ENCODE measurements around the gene HLA-DQB1. TPM values are rescaled to one million over a fixed set of nuclear protein-coding genes. Genes with fewer than 3 reads are reported as not detected.
"Not testable (repeated sequence)": the region's sequence is repeated elsewhere in the genome, so short reads cannot be mapped to it uniquely, and the experiment has no call there.

Gene HLA-DQB1
- total RNA-seq, 1 experiment from 2014 or later = 2.1 TPM

DNA sequence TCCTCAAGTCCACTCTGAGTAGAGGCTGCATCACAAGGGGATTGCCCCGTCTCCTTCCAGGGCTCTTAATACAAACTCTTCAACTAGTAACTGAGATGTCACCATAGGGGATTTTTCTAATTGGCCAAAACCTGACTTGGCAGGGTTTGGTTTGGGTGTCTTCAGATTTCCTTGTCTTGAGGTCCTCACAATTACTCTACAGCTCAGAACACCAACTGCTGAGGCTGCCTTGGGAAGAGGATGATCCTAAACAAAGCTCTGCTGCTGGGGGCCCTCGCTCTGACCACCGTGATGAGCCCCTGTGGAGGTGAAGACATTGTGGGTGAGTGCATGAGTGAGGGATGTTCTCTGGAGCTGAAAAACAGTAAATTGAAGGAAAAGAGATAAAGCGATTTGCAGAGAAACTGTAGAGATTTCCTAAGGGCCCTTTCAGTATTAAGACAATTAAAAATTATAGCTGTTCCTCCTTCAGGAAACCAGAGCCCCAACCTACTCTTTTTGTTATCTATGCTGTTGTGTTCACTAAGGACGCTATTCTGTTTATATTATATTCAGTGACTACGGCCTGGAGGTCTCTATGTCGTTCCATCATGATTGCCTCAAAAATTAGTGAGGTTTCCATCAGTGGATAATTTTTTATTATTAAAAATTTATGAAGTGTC, 29.1 kb downstream of the HLA-DQB1 start, which contains the start of gene HLA-DQA1:
Gene HLA-DQA1 (plus strand): TSS at position 188 of the 662 bp plus-strand sequence. CDS start 53 bp downstream, at position 241.
- CTCF ChIA-PET = no interaction called here
- intact Hi-C loops (cut with micrococcal nuclease) = no loop called here
- Histone ChIP-seq H3K27me3 (ENCODE audit: insufficient read depth, low read length) (no peaks in the 10 kb centered on the region), H3K79me2 (ENCODE audit: insufficient read depth, low read length) (no peaks in the 10 kb centered on the region), H3K9me2 (ENCODE audit: insufficient read depth) (no peaks in the 10 kb centered on the region), H3K4me2 (ENCODE audit: low read length) (no peak within 1 kb of the TSS), H3K9me3 (ENCODE audit: control insufficient read depth in 1 of 2, insufficient read depth in 1 of 2, low read depth in 1 of 2, low read length in 2 of 2) (no peaks in the 10 kb centered on the region), H3K4me1 (ENCODE audit: control insufficient read depth in 1 of 2, insufficient read depth in 2 of 2, low read length in 2 of 2) (no peaks in the 10 kb centered on the region), H3K4me3 (replicated peaks in 1 of 2; ENCODE audit: low read depth in 1 of 2, low read length in 2 of 2) (no peak within 1 kb of the TSS), H3K27ac (ENCODE audit: low read depth, low read length) (no peak within 1 kb of the TSS), H3K9ac (ENCODE audit: low read length) (no peak within 1 kb of the TSS), H2AFZ (ENCODE audit: low read depth, low read length, poor library complexity, severe bottlenecking) (no peak within 1 kb of the TSS), H4K20me1 (ENCODE audit: insufficient read depth) (no peaks in the 10 kb centered on the region), H3K36me3 (ENCODE audit: control insufficient read depth in 1 of 2, insufficient read depth in 2 of 2, low read length in 2 of 2) (no peaks in the 10 kb centered on the region)
- BruUV-seq (replicated peaks) = no TSS peak
- RAD21 ChIA-PET (ENCODE audit: low non-redundant PET in 1 of 2, low total read pairs in 2 of 2, uncharacterized antibody in 2 of 2, unreplicated experiment in 2 of 2) = no interaction called here
- TF ChIP-seq EZH2phosphoT487 (IDR thresholded peaks at IDR 0.05; ENCODE audit: borderline replicate concordance) = no peak
- TF ChIP-seq, protein P1, sequence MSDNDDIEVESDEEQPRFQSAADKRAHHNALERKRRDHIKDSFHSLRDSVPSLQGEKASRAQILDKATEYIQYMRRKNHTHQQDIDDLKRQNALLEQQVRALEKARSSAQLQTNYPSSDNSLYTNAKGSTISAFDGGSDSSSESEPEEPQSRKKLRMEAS (IDR thresholded peaks at IDR 0.05) = no peak
- no peak for TF ChIP-seq SIN3A (IDR thresholded peaks at IDR 0.05; ENCODE audit: low read depth)
- no peak for TF ChIP-seq EZH2 (IDR thresholded peaks at IDR 0.05)
- no peak for ATAC-seq
- no peak for DNase-seq (ENCODE audit: low read depth, low spot score)
- POLR2A ChIA-PET = no interaction called here

- ChIA-PET CTCF (no interaction called here), RAD21 (ENCODE audit: low non-redundant PET in 1 of 2, low total read pairs in 2 of 2, uncharacterized antibody in 2 of 2, unreplicated experiment in 2 of 2) (no interaction called here), POLR2A (no interaction called here)
- TF ChIP-seq ZNF274 (IDR thresholded peaks at IDR 0.05; ENCODE audit: low read depth, low read length) (no peak), EZH2phosphoT487 (IDR thresholded peaks at IDR 0.05; ENCODE audit: borderline replicate concordance) (no peak), JUND (IDR thresholded peaks at IDR 0.05) (no peak), SIN3A (IDR thresholded peaks at IDR 0.05; ENCODE audit: low read depth) (no peak)
- no peaks in the 10 kb centered on the region for H3K79me2 ChIP-seq (ENCODE audit: insufficient read depth, low read length)
- H2AFZ ChIP-seq (ENCODE audit: low read depth, low read length, poor library complexity, severe bottlenecking) = no peak overlapping the region
- H4K20me1 ChIP-seq (ENCODE audit: insufficient read depth) = no peaks in the 10 kb centered on the region
- no peak overlapping the region for H3K4me3 ChIP-seq (replicated peaks in 1 of 2; ENCODE audit: low read depth in 1 of 2, low read length in 2 of 2)
- DNase-seq (ENCODE audit: low read depth, low spot score) (no peak), ATAC-seq (no peak)
- H3K9ac ChIP-seq (ENCODE audit: low read length) = no peak overlapping the region
- intact Hi-C loops (cut with micrococcal nuclease) = no loop called here
- no TSS peak for BruUV-seq (replicated peaks)
- no peak overlapping the region for H3K27ac ChIP-seq (ENCODE audit: low read depth, low read length)
- H3K9me3 ChIP-seq (ENCODE audit: control insufficient read depth in 1 of 2, insufficient read depth in 1 of 2, low read depth in 1 of 2, low read length in 2 of 2) = no peaks in the 10 kb centered on the region
- H3K27me3 ChIP-seq (ENCODE audit: insufficient read depth, low read length) = no peaks in the 10 kb centered on the region
- no peak overlapping the region for H3K4me2 ChIP-seq (ENCODE audit: low read length)
- no peaks in the 10 kb centered on the region for H3K4me1 ChIP-seq (ENCODE audit: control insufficient read depth in 1 of 2, insufficient read depth in 2 of 2, low read length in 2 of 2)
- no peaks in the 10 kb centered on the region for H3K36me3 ChIP-seq (ENCODE audit: control insufficient read depth in 1 of 2, insufficient read depth in 2 of 2, low read length in 2 of 2)
- H3K9me2 ChIP-seq (ENCODE audit: insufficient read depth) = no peaks in the 10 kb centered on the region
Measured at GRCh38 chr6:32635526-32636123, 30.8 kb downstream of the HLA-DQB1 start.

DNA sequence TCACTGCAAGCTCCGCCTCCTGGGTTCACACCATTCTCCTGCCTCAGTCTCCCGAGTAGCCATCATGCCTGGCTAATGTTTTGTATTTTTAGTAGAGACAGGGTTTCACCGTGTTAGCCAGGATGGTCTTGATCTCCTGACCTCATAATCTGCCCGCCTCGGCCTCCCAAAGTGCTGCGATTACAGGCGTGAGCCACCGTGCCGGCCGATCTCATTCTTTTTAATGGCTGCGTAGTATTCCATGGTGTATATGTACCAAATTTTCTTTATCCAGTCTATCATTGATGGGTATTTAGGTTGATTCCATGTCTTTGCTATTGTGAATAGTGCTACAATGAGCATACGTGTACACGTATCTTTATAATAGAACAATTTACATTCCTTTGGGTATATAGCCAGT, 36.7 kb downstream of the HLA-DQB1 start:
- H3K4me3 ChIP-seq (replicated peaks in 1 of 2; ENCODE audit: low read depth in 1 of 2, low read length in 2 of 2); H3K4me1 ChIP-seq (ENCODE audit: control insufficient read depth in 1 of 2, insufficient read depth in 2 of 2, low read length in 2 of 2); intact Hi-C loops (cut with micrococcal nuclease); H3K9ac ChIP-seq (ENCODE audit: low read length); H3K27me3 ChIP-seq (ENCODE audit: insufficient read depth, low read length); H3K9me3 ChIP-seq (ENCODE audit: control insufficient read depth in 1 of 2, insufficient read depth in 1 of 2, low read depth in 1 of 2, low read length in 2 of 2); H4K20me1 ChIP-seq (ENCODE audit: insufficient read depth); CTCF ChIA-PET; H2AFZ ChIP-seq (ENCODE audit: low read depth, low read length, poor library complexity, severe bottlenecking); H3K36me3 ChIP-seq (ENCODE audit: control insufficient read depth in 1 of 2, insufficient read depth in 2 of 2, low read length in 2 of 2); RAD21 ChIA-PET (ENCODE audit: low non-redundant PET in 1 of 2, low total read pairs in 2 of 2, uncharacterized antibody in 2 of 2, unreplicated experiment in 2 of 2); H3K9me2 ChIP-seq (ENCODE audit: insufficient read depth); BruUV-seq (replicated peaks); POLR2A ChIA-PET; H3K79me2 ChIP-seq (ENCODE audit: insufficient read depth, low read length); H3K27ac ChIP-seq (ENCODE audit: low read depth, low read length); ATAC-seq; DNase-seq (ENCODE audit: low read depth, low spot score); H3K4me2 ChIP-seq (ENCODE audit: low read length): not testable (repeated sequence)

Measured in HCT116 (cell line).